Endothelial cell of umbilical vein (primary cell): ENCODE measurements around the gene CD1E. TPM values are rescaled to one million over a fixed set of nuclear protein-coding genes. Genes with fewer than 3 reads are reported as not detected.

Source experiments
- BruUV-seq: library from RNA; stranded (reverse); fragments of 400-500 nt; replicated peaks from 2 replicates; lab custom pipeline; 2021; lab: Mats Ljungman, UMichigan
- CTCF ChIA-PET: fragments of 300-600, 350-600 bp; sonication (Branson Sonifier 250); formaldehyde crosslinking; loops from one replicate; lab custom pipeline; 2021; ENCODE audit warnings: antibody characterized with exemption, inconsistent platforms; lab: Charles Lee
- POLR2A ChIA-PET: fragments of 300-600, 350-600 bp; sonication (Branson Sonifier 250); formaldehyde crosslinking; loops from one replicate; lab custom pipeline; 2021; ENCODE audit warnings: antibody characterized with exemption, inconsistent platforms; lab: Charles Lee
- DNase-seq: peaks from one replicate; pipeline ENCODE4 v3.0.0-alpha.2; 2011; ENCODE audit warnings: low read depth, low spot score
- FAIRE-seq: peaks from 2 replicates; lab custom pipeline; 2011; peaks lifted over from hg19 to GRCh38; lab: Jason Lieb, UNC
- H2AFZ ChIP-seq: 2 replicates; pipeline ENCODE4 v1.6.0; 2012; ENCODE audit warnings: low read depth, low read length, control low read depth, inconsistent platforms
- H3K27ac ChIP-seq: 2 replicates; pipeline ENCODE4 v1.5.1; 2011; ENCODE audit warnings: low read depth, mild to moderate bottlenecking, control low read depth, low read length, moderate library complexity; ENCODE audit not compliant: insufficient read depth
- H3K27me3 ChIP-seq, 2 experiments: 2 replicates each; pipeline versions ENCODE4 v1.6.0 to v1.6.1; 2011; ENCODE audit warnings: low read length in 2 of 2, mixed read lengths in 1 of 2; ENCODE audit not compliant: control insufficient read depth in 2 of 2, insufficient read depth in 2 of 2
- H3K36me3 ChIP-seq, 2 experiments: 2 replicates in 1 of 2; 3 replicates in 1 of 2; pipeline ENCODE4 v1.5.1; 2011; ENCODE audit warnings: low read length in 2 of 2, mild to moderate bottlenecking in 1 of 2, moderate library complexity in 1 of 2; ENCODE audit not compliant: control insufficient read depth in 2 of 2, insufficient read depth in 2 of 2; ENCODE audit errors: extremely low read depth in 1 of 2
- H3K4me1 ChIP-seq: 3 replicates; pipeline ENCODE4 v1.5.1; 2011; ENCODE audit warnings: mild to moderate bottlenecking, low read length; ENCODE audit not compliant: control insufficient read depth, insufficient read depth; ENCODE audit errors: extremely low read depth
- H3K4me2 ChIP-seq: 2 replicates; pipeline ENCODE4 v1.6.1; 2011; ENCODE audit warnings: low read length, control low read depth, mixed read lengths; ENCODE audit not compliant: insufficient read depth
- H3K4me3 ChIP-seq, 3 experiments: fragments of 200-600 bp in 1 of 3; sonication (generic), shearing (Covaris generic) in 1 of 3; replicated peaks in 1 of 3; 2 replicates each; pipeline ENCODE4 v1.5.1; 2011 to 2016; ENCODE audit warnings: control low read depth in 3 of 3, low read length in 3 of 3, mild to moderate bottlenecking in 2 of 3, inconsistent platforms in 1 of 3, low read depth in 1 of 3, moderate library complexity in 1 of 3; ENCODE audit not compliant: insufficient read depth in 1 of 3
- H3K79me2 ChIP-seq: 2 replicates; pipeline ENCODE4 v1.6.0; 2012; ENCODE audit warnings: low read length, inconsistent platforms; ENCODE audit not compliant: control insufficient read depth, insufficient read depth
- H3K9ac ChIP-seq: replicated peaks from 2 replicates; pipeline ENCODE3; 2011; ENCODE audit warnings: low read length, control low read depth; ENCODE audit not compliant: insufficient read depth; ENCODE audit errors: extremely low read depth
- H3K9me1 ChIP-seq: replicated peaks from 3 replicates; pipeline ENCODE4 v1.6.0; 2011; ENCODE audit warnings: mild to moderate bottlenecking, low read length; ENCODE audit not compliant: control insufficient read depth, insufficient read depth; ENCODE audit errors: extremely low read depth
- H3K9me3 ChIP-seq: replicated peaks from 2 replicates; pipeline ENCODE4 v1.5.1; 2012; ENCODE audit warnings: low read length, inconsistent platforms; ENCODE audit not compliant: control insufficient read depth, insufficient read depth
- H4K20me1 ChIP-seq: replicated peaks from 2 replicates; pipeline ENCODE3; 2011; ENCODE audit warnings: mild to moderate bottlenecking, low read length; ENCODE audit not compliant: control insufficient read depth, insufficient read depth; ENCODE audit errors: extremely low read depth
- EZH2 ChIP-seq: IDR thresholded peaks from 2 replicates; pipeline ENCODE4 v1.6.1; 2012; ENCODE audit warnings: borderline replicate concordance, low read depth, mild to moderate bottlenecking, moderate library complexity, low read length, inconsistent platforms; ENCODE audit not compliant: severe bottlenecking
- FOS ChIP-seq: IDR thresholded peaks from 2 replicates; pipeline ENCODE4 v1.6.1; 2011; ENCODE audit warnings: mild to moderate bottlenecking, low read length, moderate library complexity, borderline replicate concordance; ENCODE audit not compliant: insufficient read depth
- GATA2 ChIP-seq: IDR thresholded peaks from 2 replicates; pipeline ENCODE4 v1.7.0; 2011; ENCODE audit warnings: low read depth, mild to moderate bottlenecking, moderate library complexity, mixed read lengths, low read length; ENCODE audit not compliant: insufficient read length, insufficient read depth
- JUN ChIP-seq: IDR thresholded peaks from 2 replicates; pipeline ENCODE4 v1.6.1; 2011; ENCODE audit warnings: borderline replicate concordance, low read depth; ENCODE audit not compliant: insufficient read length, insufficient read depth
- MYC ChIP-seq: IDR thresholded peaks from one replicate; pipeline ENCODE4 v1.6.1; 2011; ENCODE audit warnings: mild to moderate bottlenecking, low read depth, low read length
- POLR2A ChIP-seq: IDR thresholded peaks from 2 replicates; pipeline ENCODE4 v1.6.1; 2012; ENCODE audit warnings: low read depth, mild to moderate bottlenecking, control low read depth, low read length
- POLR2AphosphoS5 ChIP-seq: IDR thresholded peaks from 2 replicates; pipeline ENCODE4 v1.6.1; 2012; ENCODE audit warnings: low read depth, mild to moderate bottlenecking, control low read depth, low read length, moderate library complexity; ENCODE audit not compliant: insufficient read depth
- dilution Hi-C: fragments of 300-500 bp; cut with MboI; formaldehyde crosslinking; loops from one replicate; pipeline ENCODE4 v1.15.0; 2019; ENCODE audit warnings: low sequenced_read_pairs; ENCODE audit not compliant: extremely low pct_ligation_motif_present
- intact Hi-C: fragments of 100-400 bp; cut with micrococcal nuclease; formaldehyde crosslinking; loops from one replicate; pipeline ENCODE4 v1.10.0; 2022
- polyA plus RNA-seq, 4 experiments: library from polyadenylated mRNA; depleted of rRNA in 3 of 4; stranded (reverse) in 3 of 4; unstranded in 1 of 4; fragments of >200 nt; gene quantifications; 2 replicates each; pipeline versions ENCODE4 v1.2.1 to v1.2.3, GENCODE V29; 2011 to 2012; ENCODE audit warnings: missing spikeins in 1 of 4
- total RNA-seq: library from RNA; stranded (reverse); gene quantifications from 2 replicates; pipeline ENCODE4 v1.2.3, GENCODE V29; 2021
- TF ChIP-seq, protein P1 (sequence below), 2 donors: IDR thresholded peaks; 1 replicate in 1 of 2; 2 replicates in 1 of 2; pipeline ENCODE4 v1.5.1; 2011; ENCODE audit warnings: low read length in 2 of 2, mild to moderate bottlenecking in 2 of 2, moderate library complexity in 2 of 2, control low read depth in 1 of 2, inconsistent platforms in 1 of 2, low read depth in 1 of 2; ENCODE audit not compliant: insufficient read depth in 1 of 2; ENCODE audit errors: extremely low read depth in 1 of 2
- TF ChIP-seq, protein P2 (sequence below): IDR thresholded peaks from 2 replicates; pipeline ENCODE4 v1.6.1; 2011; ENCODE audit not compliant: insufficient read depth, insufficient read length

The CD1E gene
- total and polyA plus RNA-seq, 2 donors (not counting 3 experiments of a cell fraction or from before 2014, with no cell fraction given) = not detected

DNA sequence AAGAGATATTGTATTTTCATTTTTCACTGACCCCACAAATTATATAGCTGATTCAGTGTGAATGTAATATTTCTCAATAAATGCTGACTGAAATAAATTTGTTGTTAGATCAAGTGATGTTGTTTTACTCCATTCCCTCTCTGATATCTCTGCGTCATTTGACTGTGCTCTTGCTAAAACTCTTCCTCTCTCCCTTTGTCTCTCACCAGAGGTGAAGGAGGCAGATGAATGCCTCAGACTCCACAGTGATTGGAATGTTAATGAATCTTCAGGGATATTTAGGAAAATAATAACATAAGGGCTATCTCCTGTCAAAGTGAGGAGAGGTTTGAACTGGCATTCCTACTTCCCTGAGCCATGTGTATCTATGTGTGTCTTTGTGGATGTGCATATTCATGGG, 3.7 kb downstream of the CD1E start:
- no peaks in the 10 kb centered on the region for H3K79me2 ChIP-seq
- H3K9me1 ChIP-seq = no peaks in the 10 kb centered on the region
- ChIA-PET CTCF (no interaction called here), POLR2A (no interaction called here)
- BruUV-seq = no TSS peak
- H3K4me1 ChIP-seq = no peaks in the 10 kb centered on the region
- no peaks in the 10 kb centered on the region for H3K27me3 ChIP-seq
- no peak overlapping the region for H3K4me2 ChIP-seq
- H3K36me3 ChIP-seq = no peaks in the 10 kb centered on the region
- TF ChIP-seq, protein P1, sequence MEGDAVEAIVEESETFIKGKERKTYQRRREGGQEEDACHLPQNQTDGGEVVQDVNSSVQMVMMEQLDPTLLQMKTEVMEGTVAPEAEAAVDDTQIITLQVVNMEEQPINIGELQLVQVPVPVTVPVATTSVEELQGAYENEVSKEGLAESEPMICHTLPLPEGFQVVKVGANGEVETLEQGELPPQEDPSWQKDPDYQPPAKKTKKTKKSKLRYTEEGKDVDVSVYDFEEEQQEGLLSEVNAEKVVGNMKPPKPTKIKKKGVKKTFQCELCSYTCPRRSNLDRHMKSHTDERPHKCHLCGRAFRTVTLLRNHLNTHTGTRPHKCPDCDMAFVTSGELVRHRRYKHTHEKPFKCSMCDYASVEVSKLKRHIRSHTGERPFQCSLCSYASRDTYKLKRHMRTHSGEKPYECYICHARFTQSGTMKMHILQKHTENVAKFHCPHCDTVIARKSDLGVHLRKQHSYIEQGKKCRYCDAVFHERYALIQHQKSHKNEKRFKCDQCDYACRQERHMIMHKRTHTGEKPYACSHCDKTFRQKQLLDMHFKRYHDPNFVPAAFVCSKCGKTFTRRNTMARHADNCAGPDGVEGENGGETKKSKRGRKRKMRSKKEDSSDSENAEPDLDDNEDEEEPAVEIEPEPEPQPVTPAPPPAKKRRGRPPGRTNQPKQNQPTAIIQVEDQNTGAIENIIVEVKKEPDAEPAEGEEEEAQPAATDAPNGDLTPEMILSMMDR (IDR thresholded peaks at IDR 0.05; ENCODE audit: extremely low read depth in 1 of 2, insufficient read depth in 1 of 2, low read depth in 1 of 2, low read length in 2 of 2) = no peak
- TF ChIP-seq MYC (no peak), EZH2 (no peak), POLR2AphosphoS5 (no peak), GATA2 (no peak), POLR2A (no peak), JUN (no peak), FOS (no peak)
- TF ChIP-seq, protein P2, sequence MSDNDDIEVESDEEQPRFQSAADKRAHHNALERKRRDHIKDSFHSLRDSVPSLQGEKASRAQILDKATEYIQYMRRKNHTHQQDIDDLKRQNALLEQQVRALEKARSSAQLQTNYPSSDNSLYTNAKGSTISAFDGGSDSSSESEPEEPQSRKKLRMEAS = no peak
- no peak overlapping the region for H3K9ac ChIP-seq
- H3K27ac ChIP-seq = no peak overlapping the region
- no peak for FAIRE-seq
- H4K20me1 ChIP-seq = no peaks in the 10 kb centered on the region
- H2AFZ ChIP-seq = no peak overlapping the region
- intact Hi-C loops (no loop called here), dilution Hi-C loops (no loop called here)
- no peak for DNase-seq
- no peak overlapping the region for H3K4me3 ChIP-seq
- H3K9me3 ChIP-seq = no peaks in the 10 kb centered on the region
